NCI-H748 treated with DMSO at 0.1 percent for 48 hours (cell line): ENCODE measurements around the gene BTD.
"Not testable (repeated sequence)": the region's sequence is repeated elsewhere in the genome, so short reads cannot be mapped to it uniquely, and the experiment has no call there.

ENCODE experiments used
- DNase-seq: peaks from one replicate; lab custom pipeline; 2025; lab: John Stamatoyannopoulos, UW

Gene BTD

GRCh38 chr3:15602816-15603215 is 1.3 kb downstream of the BTD start:
- DNase-seq = not testable (repeated sequence)

GRCh38 chr3:15604584-15604983 is 3.0 kb downstream of the BTD start:
- not testable (repeated sequence) for DNase-seq

DNA sequence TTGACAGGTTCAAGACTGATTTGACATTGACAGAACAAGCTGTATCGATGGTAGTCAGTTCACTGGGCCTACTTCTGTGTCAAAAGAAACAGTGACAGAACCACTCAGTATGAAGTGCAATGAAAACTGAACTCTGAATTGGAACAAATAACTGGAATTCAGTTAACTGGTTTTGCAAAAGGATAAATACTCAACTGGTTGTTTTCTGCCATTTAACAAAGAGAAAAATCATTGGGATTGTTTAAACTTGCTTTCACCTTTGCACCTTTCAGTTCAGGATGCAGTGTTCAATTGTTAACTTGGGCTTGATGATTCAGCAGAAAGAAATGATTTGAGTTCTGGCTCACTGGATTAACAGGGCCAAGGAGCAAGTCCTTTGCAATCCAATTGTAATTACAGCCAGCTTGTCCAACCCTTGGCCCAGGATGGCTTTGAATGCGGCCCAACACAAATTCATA is 4.9 kb downstream of the BTD start:
- DNase-seq = no peak

DNA sequence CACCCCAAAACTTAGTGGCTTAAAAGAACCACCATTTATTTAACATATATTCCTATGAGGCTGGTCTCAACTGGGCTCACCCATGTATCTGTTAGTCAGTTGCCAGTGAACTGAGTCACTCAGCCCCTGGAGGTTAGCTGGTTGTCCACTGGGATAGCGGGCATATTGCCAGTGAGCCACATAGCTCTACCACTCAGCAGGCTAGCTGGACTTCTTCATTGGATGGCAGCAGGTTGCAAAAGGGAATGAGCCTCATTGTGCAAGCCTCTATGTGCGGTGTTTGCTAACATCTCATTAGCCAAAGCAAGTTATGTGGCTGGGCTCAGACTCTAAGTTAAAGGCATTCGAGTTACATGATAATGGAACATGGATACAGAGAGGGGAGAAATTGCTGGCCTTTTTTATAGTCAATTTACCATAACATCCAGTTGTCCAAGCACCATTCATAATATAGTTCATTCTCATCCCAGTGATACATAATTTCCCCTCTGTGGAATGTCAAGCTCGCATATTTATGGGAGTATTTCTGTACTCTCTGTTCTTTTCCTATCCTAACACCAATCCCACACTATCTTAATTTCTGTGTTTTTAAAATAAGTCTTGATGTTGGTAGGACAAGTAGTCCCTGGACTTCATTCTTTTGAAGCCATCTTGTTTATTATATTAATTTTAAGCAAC is 8.7 kb downstream of the BTD start:
- DNase-seq = no peak

GRCh38 chr3:15611018-15611417 is 9.5 kb downstream of the BTD start:
- DNase-seq = no peak

GRCh38 chr3:15612001-15612400 is 10.5 kb downstream of the BTD start:
- no peak for DNase-seq

- no peak for DNase-seq
Measured at GRCh38 chr3:15614958-15615357, 13.4 kb downstream of the BTD start.

- no peak for DNase-seq
Measured at GRCh38 chr3:15616053-15616452, 14.5 kb downstream of the BTD start.

- DNase-seq = not testable (repeated sequence)
Measured at GRCh38 chr3:15619659-15620464, 18.3 kb downstream of the BTD start.

- DNase-seq = no peak
Measured at GRCh38 chr3:15623535-15624440, 22.2 kb downstream of the BTD start.

- no peak for DNase-seq
Measured at GRCh38 chr3:15628967-15629366, 27.4 kb downstream of the BTD start.

GRCh38 chr3:15629860-15630597 is 28.5 kb downstream of the BTD start:
- peak; percentile 13 for DNase-seq

DNA sequence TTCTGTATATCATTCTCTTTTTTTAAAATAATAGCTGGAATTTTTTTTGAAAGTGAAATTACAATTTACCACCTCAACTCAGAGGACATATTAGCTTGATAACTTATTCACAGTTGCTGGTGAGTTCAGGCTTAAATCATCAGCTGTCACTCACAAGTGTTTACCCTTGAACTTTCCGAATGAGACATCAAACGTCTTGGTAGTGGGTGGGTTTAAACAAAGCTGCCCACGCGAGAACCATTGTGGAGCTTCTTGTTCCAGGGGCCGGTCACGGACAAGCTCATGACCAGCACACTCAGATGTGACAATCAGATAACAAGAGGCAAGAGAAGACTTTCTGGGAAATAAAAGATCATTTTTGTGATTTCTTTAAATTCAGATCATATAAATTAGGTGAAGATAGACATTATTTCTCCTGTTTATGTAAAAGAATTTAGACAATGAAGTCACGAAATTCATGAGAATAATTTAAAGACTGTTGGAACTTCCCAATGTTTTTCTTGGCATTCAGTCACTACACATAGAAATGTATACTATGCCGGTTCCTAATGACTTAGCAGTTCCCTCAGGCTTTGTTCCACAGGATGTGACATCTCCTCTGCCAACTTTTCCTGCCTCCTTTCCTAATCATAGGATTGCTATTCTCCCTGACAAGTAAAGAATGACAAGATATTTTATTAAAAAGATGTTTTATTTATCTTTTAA is 29.3 kb downstream of the BTD start:
- DNase-seq = no peak

DNA sequence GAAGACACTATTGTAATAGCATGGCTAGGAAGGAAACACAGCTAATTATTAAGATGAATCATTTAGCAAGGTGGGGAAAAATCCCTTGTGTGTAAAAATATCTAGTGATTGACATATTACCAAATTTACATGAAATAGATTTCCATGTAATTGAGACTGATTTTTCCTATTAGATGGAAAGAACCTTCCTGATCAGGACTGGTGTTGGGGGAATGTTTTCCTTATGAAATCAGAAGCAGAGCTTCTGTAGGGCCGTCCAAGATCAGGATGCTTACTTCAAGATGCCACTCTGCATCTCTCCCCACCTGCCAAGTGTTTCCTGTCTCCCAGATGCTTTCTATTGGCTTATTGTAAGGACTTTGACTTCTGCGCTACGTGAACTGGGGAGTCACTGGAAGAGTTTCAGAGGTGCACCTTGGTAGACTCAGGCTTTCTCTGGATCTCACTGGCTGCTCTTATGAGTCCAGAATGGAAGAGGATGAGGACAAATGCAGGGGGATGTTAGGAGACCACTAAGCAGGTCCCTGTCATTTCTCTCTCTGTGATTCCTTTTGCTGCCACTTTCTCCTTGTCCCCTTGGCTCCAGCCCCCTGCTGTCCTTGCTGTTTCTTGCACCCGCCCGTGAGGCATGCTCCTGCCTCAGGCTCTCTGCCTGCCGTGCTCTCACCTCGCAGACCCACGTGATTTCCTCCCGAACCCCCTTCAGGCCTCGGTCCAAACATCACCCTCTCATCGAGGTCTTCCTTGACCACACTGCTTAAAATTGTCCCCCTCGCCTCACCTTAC is 30.1 kb downstream of the BTD start:
- DNase-seq = no peak

GRCh38 chr3:15632212-15632580 is 30.7 kb downstream of the BTD start:
- no peak for DNase-seq

DNA sequence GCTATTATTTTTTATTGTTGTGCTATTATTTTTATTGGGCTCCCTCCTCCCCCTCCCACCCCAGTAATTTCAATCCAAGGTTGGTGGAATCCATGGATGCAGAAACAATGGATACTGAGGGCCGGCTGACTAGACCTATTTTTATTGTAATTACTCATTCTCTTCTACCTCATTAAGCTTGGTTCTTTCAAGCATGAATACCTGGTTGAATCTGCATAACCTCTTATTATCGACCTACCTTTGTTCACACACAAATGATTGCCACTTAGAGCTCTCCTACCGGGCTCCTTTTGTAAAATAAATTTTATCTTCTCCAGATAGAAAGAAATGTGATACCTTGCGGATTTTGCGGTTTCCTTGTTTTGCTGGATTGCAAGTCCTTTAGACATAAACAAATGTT is 31.6 kb downstream of the BTD start:
- peak; percentile 48 for DNase-seq

DNA sequence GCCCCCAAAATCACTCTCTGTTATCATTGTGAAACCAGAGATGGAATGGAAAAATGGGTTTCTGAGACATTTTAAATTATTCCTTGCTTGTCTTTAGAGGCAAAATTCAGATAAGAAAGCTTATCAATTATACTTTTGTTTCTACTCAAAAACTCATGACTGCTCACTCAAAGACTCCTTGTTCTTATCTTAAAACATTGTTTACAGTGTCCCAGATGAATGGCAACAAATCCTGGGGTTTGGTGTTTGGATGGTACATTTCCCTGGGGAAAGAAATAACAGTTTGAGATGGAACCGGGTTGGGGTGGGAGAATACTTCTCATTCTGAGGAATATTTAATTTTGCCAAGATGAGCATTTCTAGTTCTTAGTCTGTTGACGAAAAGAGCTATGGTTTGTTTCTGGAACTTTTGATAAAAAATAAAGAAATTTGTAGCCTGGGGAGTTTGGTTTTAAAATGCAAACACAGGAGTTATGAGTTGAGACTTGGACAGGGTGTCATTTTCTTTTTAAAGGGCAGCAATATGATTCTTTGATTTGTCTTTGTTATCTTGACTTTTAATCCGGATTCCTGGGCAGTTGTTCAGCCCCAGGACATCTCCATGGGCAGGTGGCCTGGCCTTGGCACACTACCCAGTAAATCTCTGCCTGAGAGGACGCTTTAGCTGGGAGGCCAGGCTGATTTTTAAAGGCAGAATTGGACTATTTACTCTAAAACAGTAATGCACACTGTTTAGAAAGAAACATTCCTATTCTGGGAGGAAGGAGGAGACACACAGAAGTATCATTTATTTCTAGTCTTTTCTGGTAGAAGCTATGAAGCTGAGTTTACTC is 32.4 kb downstream of the BTD start:
- no peak for DNase-seq

- DNase-seq = no peak
Measured at GRCh38 chr3:15634671-15635070, 33.1 kb downstream of the BTD start.

GRCh38 chr3:15635121-15635661 is 33.6 kb downstream of the BTD start:
- no peak for DNase-seq
